HepG2 (cell line): Measurements from ENCODE around the gene ZNF142. TPM values are rescaled to one million over a fixed set of nuclear protein-coding genes. Genes with fewer than 3 reads are reported as not detected.

ENCODE experiments used
- ELF1 ChIP-seq: sonication (generic); formaldehyde crosslinking; IDR thresholded peaks from 2 replicates; pipeline ENCODE4 v1.4.0; 2020; ENCODE audit warnings: missing genetic modification reagents
- FOXP1 ChIP-seq, 2 experiments: fragments of 450-650 bp in 1 of 2; IDR thresholded peaks; 2 replicates each; pipeline ENCODE4 v1.6.1; 2017 to 2018; ENCODE audit warnings: antibody characterized with exemption in 1 of 2
- HMG20B ChIP-seq: conservative IDR thresholded peaks from 2 replicates; pipeline ENCODE4 v1.6.1; 2016; ENCODE audit warnings: missing genetic modification reagents, missing compliant biosample characterization
- IKZF5 ChIP-seq: IDR thresholded peaks from 2 replicates; pipeline ENCODE4 v1.6.1; 2018; ENCODE audit warnings: missing genetic modification reagents, mild to moderate bottlenecking, missing compliant biosample characterization
- KDM5A ChIP-seq: fragments of 200-600 bp; sonication (generic); IDR thresholded peaks from 2 replicates; pipeline ENCODE4 v1.7.0; 2018; ENCODE audit warnings: antibody characterized with exemption, mild to moderate bottlenecking, low read length, borderline replicate concordance
- NAIF1 ChIP-seq: sonication (generic); formaldehyde crosslinking; IDR thresholded peaks from 2 replicates; pipeline ENCODE4 v1.5.0; 2020; ENCODE audit warnings: mild to moderate bottlenecking, missing genetic modification reagents, borderline replicate concordance
- NCOA5 ChIP-seq: sonication (generic); formaldehyde crosslinking; IDR thresholded peaks from 2 replicates; pipeline ENCODE4 v1.4.0; 2020; ENCODE audit warnings: missing genetic modification reagents
- NFYB ChIP-seq: sonication (generic); formaldehyde crosslinking; IDR thresholded peaks from 2 replicates; pipeline ENCODE4 v1.4.0; 2020; ENCODE audit warnings: missing genetic modification reagents
- NRL ChIP-seq: sonication (generic); formaldehyde crosslinking; IDR thresholded peaks from 2 replicates; pipeline ENCODE4 v1.5.0; 2020; ENCODE audit warnings: missing genetic modification reagents, mild to moderate bottlenecking, moderate library complexity, borderline replicate concordance
- PLSCR1 ChIP-seq: sonication (generic); formaldehyde crosslinking; IDR thresholded peaks from 2 replicates; pipeline ENCODE4 v1.5.0; 2020; ENCODE audit warnings: missing genetic modification reagents, mild to moderate bottlenecking, borderline replicate concordance
- POLR2AphosphoS5 ChIP-seq: IDR thresholded peaks from 2 replicates; pipeline ENCODE4 v1.6.1; 2012; ENCODE audit warnings: low read depth, low read length
- RARA ChIP-seq: IDR thresholded peaks from 2 replicates; pipeline ENCODE4 v1.6.1; 2016; ENCODE audit warnings: missing genetic modification reagents, missing compliant biosample characterization
- THAP11 ChIP-seq: IDR thresholded peaks from 2 replicates; pipeline ENCODE4 v1.6.1; 2016; ENCODE audit warnings: missing biosample characterization, missing genetic modification reagents
- THRA ChIP-seq: sonication (generic); formaldehyde crosslinking; IDR thresholded peaks from 2 replicates; pipeline ENCODE4 v1.4.0; 2020; ENCODE audit warnings: missing genetic modification reagents, borderline replicate concordance
- U2AF1 ChIP-seq: fragments of 200-400 bp; formaldehyde crosslinking; optimal IDR thresholded peaks from 2 replicates; pipeline ENCODE3; 2017; ENCODE audit warnings: mild to moderate bottlenecking, low read depth, low read length
- ZNF101 ChIP-seq: sonication (generic); formaldehyde crosslinking; IDR thresholded peaks from 2 replicates; pipeline ENCODE4 v1.4.0; 2020; ENCODE audit warnings: mild to moderate bottlenecking, low read depth, missing genetic modification reagents, borderline replicate concordance
- ZNF44 ChIP-seq: sonication (generic); formaldehyde crosslinking; IDR thresholded peaks from 2 replicates; pipeline ENCODE4 v1.5.1; 2020; ENCODE audit warnings: mild to moderate bottlenecking, missing genetic modification reagents
- ZNF512 ChIP-seq: sonication (generic); formaldehyde crosslinking; IDR thresholded peaks from 2 replicates; pipeline ENCODE4 v1.4.0; 2020; ENCODE audit warnings: mild to moderate bottlenecking, missing genetic modification reagents
- ZNF639 ChIP-seq: conservative IDR thresholded peaks from 2 replicates; pipeline ENCODE4 v1.6.1; 2018; ENCODE audit warnings: missing genetic modification reagents
- ZNF792 ChIP-seq: IDR thresholded peaks from 2 replicates; pipeline ENCODE4 v1.6.1; 2016
- ZNF883 ChIP-seq: sonication (generic); formaldehyde crosslinking; IDR thresholded peaks from 2 replicates; pipeline ENCODE4 v1.5.1; 2020; ENCODE audit warnings: mild to moderate bottlenecking, missing genetic modification reagents; ENCODE audit errors: not compliant biosample characterization
- ZSCAN12 ChIP-seq: sonication (generic); formaldehyde crosslinking; IDR thresholded peaks from 2 replicates; pipeline ENCODE4 v1.9.0; 2021; ENCODE audit warnings: mild to moderate bottlenecking, missing genetic modification reagents
- polyA plus RNA-seq, 8 experiments: library from polyadenylated mRNA; depleted of rRNA in 3 of 8; stranded (reverse) in 7 of 8; unstranded in 1 of 8; fragments of >200 nt; fragmentation: Illumina TruSeq in 4 of 8; extraction: Trizol in 4 of 8; gene quantifications; 2 replicates each; pipeline versions ENCODE4 v1.2.1 to v1.2.3, GENCODE V29; 2011 to 2016; ENCODE audit warnings: low read depth in 4 of 8, missing spikeins in 1 of 8, mixed read lengths in 1 of 8; ENCODE audit not compliant: insufficient read depth in 1 of 8
- total RNA-seq, 5 experiments: library from RNA; depleted of rRNA; stranded (reverse); fragments of >200 nt; fragmentation: Illumina TruSeq; extraction: Trizol; gene quantifications; 2 replicates each; pipeline ENCODE4 v1.2.3, GENCODE V29; 2016; ENCODE audit warnings: low read depth in 1 of 5

The ZNF142 gene
- total and polyA plus RNA-seq, 2 of the 13 experiments (the other 11 are each of a cell fraction or from before 2014, with no cell fraction given): 4.8 to 11.4 TPM

- no peak for TF ChIP-seq ZNF639 (CRISPR knock-in tag)
- 0 out of 2 replicates have a peak, but pooled peaks have one; percentile 32 for TF ChIP-seq ZNF101 (CRISPR knock-in tag)
- peak; percentile 43; the same call in 1 of the 2 replicates for TF ChIP-seq HMG20B (CRISPR knock-in tag)
- peak; percentile 52; the same call in 1 of the 2 replicates for TF ChIP-seq THRA
- TF ChIP-seq IKZF5: peak; percentile 96
- TF ChIP-seq U2AF1: peak; percentile 77
- peak; percentile 66 for TF ChIP-seq ZNF44 (CRISPR knock-in tag)
- TF ChIP-seq ELF1: peak; percentile 91
- peak; percentile 94 for TF ChIP-seq POLR2AphosphoS5
- TF ChIP-seq NCOA5 (CRISPR knock-in tag): no peak
- no peak for TF ChIP-seq FOXP1 (IDR thresholded peaks at IDR 0.05)
- TF ChIP-seq FOXP1 (CRISPR knock-in tag; IDR thresholded peaks at IDR 0.05): peak; percentile 16
- 0 out of 2 replicates have a peak, but pooled peaks have one; percentile 36 for TF ChIP-seq ZSCAN12 (CRISPR knock-in tag)
- peak; percentile 91 for TF ChIP-seq THAP11 (CRISPR knock-in tag)
- TF ChIP-seq PLSCR1 (CRISPR knock-in tag): no peak
- TF ChIP-seq NFYB (CRISPR knock-in tag): no peak
- no peak for TF ChIP-seq ZNF512 (CRISPR knock-in tag)
- TF ChIP-seq KDM5A: peak; percentile 94
- peak; percentile 67 for TF ChIP-seq ZNF883
- TF ChIP-seq RARA: peak; percentile 4; the same call in 1 of the 2 replicates
- TF ChIP-seq NAIF1 (CRISPR knock-in tag): no peak; the same call in 1 of the 2 replicates
- TF ChIP-seq NRL: peak; percentile 48
- peak; percentile 66; the same call in 1 of the 2 replicates for TF ChIP-seq ZNF792
Measured at GRCh38 chr2:218659258-218659987, at the start of gene ZNF142, which contains the start of gene BCS1L (continued).
